OCI-LY1 (cell line): ENCODE data around the gene ADCY7.

Source experiments
- CTCF ChIP-seq: fragments of 200-600 bp; sonication (generic), shearing (Covaris generic); IDR thresholded peaks from 2 replicates; pipeline ENCODE4 v1.5.1; 2017; ENCODE audit warnings: mild to moderate bottlenecking, antibody characterized with exemption, low read length, moderate library complexity, mixed read lengths
- EZH2 ChIP-seq: fragments of 200-600 bp; sonication (generic), shearing (Covaris generic); IDR thresholded peaks from 2 replicates; pipeline ENCODE4 v1.8.0; 2017; ENCODE audit warnings: borderline replicate concordance, mixed run types, mild to moderate bottlenecking, antibody characterized with exemption, low read length, moderate library complexity, mixed read lengths

GRCh38 chr16:50331570-50331969 lies 65.2 kb downstream of the ADCY7 start:
- TF ChIP-seq EZH2: no peak
- no peak for TF ChIP-seq CTCF
